ENCODE measurements around the gene YPEL2. TPM values are rescaled to one million over a fixed set of nuclear protein-coding genes. Genes with fewer than 3 reads are reported as not detected.

YPEL2 gene
- total RNA-seq, 1 experiment from 2014 or later: 1.1 TPM

DNA sequence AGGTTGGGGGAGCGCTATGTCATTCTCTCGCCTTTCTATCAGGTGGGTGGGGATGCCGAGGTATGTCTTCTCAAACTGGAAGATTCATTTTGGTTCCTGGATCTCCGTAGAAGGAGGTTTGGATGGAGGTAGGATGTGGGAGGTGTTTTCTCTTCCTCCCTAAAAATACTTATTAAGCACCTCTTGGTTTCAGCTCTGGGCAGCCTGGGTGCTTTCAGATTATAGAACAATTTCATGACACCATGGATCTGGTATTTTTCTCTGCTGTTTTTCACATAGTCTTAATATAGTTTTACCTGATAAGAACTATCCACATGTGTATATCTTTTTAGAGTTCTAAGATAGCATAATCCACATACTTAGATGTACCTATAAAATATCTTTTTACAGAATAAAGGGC is 92.9 kb downstream of the YPEL2 start:
- CTCF ChIA-PET: interaction anchor here (0.7 kb wide), 1 partner anchor 94 kb away, joined by 8 read pairs; no protein-coding TSS in a partner anchor
- Histone ChIP-seq H3K4me1 (ENCODE audit: control insufficient read depth, insufficient read depth, low read length) (no peaks in the 10 kb centered on the region), H3K27me3 (ENCODE audit: control insufficient read depth, insufficient read depth, low read length) (no peaks in the 10 kb centered on the region), H3K9me3 (ENCODE audit: control insufficient read depth, insufficient read depth, low read depth, low read length) (no peaks in the 10 kb centered on the region), H3K36me3 (ENCODE audit: control insufficient read depth, insufficient read depth, low read length) (no peaks in the 10 kb centered on the region), H3K27ac (ENCODE audit: low read length) (no peak overlapping the region), H3K4me3 (ENCODE audit: low read depth in 2 of 2, low read length in 2 of 2) (no peak overlapping the region)
- BruUV-seq (replicated peaks): no TSS peak
- intact Hi-C loops (cut with micrococcal nuclease; ENCODE audit: unreplicated experiment): no loop called here
- in situ Hi-C loops (cut with HindIII; ENCODE audit: low pct_unique_long_range_greater_than_20kb, low sequenced_read_pairs): no loop called here
- DNase-seq (ENCODE audit: low read depth, low spot score) (no peak), ATAC-seq (no peak)
- TF ChIP-seq SIN3A (IDR thresholded peaks at IDR 0.05; ENCODE audit: borderline replicate concordance, insufficient read depth, low read depth, low read length) (no peak), POLR2AphosphoS5 (IDR thresholded peaks at IDR 0.05; ENCODE audit: low read depth, low read length) (no peak), TCF7L2 (IDR thresholded peaks at IDR 0.05; ENCODE audit: low read depth, low read length) (no peak), CTCF (IDR thresholded peaks at IDR 0.05) (no peak)
- TF ChIP-seq, protein P1, sequence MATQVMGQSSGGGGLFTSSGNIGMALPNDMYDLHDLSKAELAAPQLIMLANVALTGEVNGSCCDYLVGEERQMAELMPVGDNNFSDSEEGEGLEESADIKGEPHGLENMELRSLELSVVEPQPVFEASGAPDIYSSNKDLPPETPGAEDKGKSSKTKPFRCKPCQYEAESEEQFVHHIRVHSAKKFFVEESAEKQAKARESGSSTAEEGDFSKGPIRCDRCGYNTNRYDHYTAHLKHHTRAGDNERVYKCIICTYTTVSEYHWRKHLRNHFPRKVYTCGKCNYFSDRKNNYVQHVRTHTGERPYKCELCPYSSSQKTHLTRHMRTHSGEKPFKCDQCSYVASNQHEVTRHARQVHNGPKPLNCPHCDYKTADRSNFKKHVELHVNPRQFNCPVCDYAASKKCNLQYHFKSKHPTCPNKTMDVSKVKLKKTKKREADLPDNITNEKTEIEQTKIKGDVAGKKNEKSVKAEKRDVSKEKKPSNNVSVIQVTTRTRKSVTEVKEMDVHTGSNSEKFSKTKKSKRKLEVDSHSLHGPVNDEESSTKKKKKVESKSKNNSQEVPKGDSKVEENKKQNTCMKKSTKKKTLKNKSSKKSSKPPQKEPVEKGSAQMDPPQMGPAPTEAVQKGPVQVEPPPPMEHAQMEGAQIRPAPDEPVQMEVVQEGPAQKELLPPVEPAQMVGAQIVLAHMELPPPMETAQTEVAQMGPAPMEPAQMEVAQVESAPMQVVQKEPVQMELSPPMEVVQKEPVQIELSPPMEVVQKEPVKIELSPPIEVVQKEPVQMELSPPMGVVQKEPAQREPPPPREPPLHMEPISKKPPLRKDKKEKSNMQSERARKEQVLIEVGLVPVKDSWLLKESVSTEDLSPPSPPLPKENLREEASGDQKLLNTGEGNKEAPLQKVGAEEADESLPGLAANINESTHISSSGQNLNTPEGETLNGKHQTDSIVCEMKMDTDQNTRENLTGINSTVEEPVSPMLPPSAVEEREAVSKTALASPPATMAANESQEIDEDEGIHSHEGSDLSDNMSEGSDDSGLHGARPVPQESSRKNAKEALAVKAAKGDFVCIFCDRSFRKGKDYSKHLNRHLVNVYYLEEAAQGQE (IDR thresholded peaks at IDR 0.05; ENCODE audit: insufficient read depth in 1 of 2, low read depth in 2 of 2, low read length in 1 of 2): no peak
- POLR2A ChIA-PET: no interaction called here

- intact Hi-C loops (cut with micrococcal nuclease; ENCODE audit: unreplicated experiment) (no loop called here), in situ Hi-C loops (cut with HindIII; ENCODE audit: low pct_unique_long_range_greater_than_20kb, low sequenced_read_pairs) (loop anchor here (25.0 kb wide), 1 partner anchor 188 kb away; no protein-coding TSS in a partner anchor)
- no peak for DNase-seq (ENCODE audit: low read depth, low spot score)
- CTCF ChIA-PET: no interaction called here
- H3K9me3 ChIP-seq (ENCODE audit: control insufficient read depth, insufficient read depth, low read depth, low read length): no peaks in the 10 kb centered on the region
- no peaks in the 10 kb centered on the region for H3K27me3 ChIP-seq (ENCODE audit: control insufficient read depth, insufficient read depth, low read length)
- no peak overlapping the region for H3K4me3 ChIP-seq (ENCODE audit: low read depth in 2 of 2, low read length in 2 of 2)
- no peak for TF ChIP-seq TCF7L2 (IDR thresholded peaks at IDR 0.05; ENCODE audit: low read depth, low read length)
- no peak for TF ChIP-seq POLR2AphosphoS5 (IDR thresholded peaks at IDR 0.05; ENCODE audit: low read depth, low read length)
- TF ChIP-seq, protein P1 (IDR thresholded peaks at IDR 0.05; ENCODE audit: insufficient read depth in 1 of 2, low read depth in 2 of 2, low read length in 1 of 2): no peak
- no peak for TF ChIP-seq SIN3A (IDR thresholded peaks at IDR 0.05; ENCODE audit: borderline replicate concordance, insufficient read depth, low read depth, low read length)
- no peak for TF ChIP-seq CTCF (IDR thresholded peaks at IDR 0.05)
- no peaks in the 10 kb centered on the region for H3K4me1 ChIP-seq (ENCODE audit: control insufficient read depth, insufficient read depth, low read length)
- no peak overlapping the region for H3K27ac ChIP-seq (ENCODE audit: low read length)
- ATAC-seq: no peak
- no TSS peak for BruUV-seq (replicated peaks)
- no peaks in the 10 kb centered on the region for H3K36me3 ChIP-seq (ENCODE audit: control insufficient read depth, insufficient read depth, low read length)
- POLR2A ChIA-PET: no interaction called here
Measured at GRCh38 chr17:59425085-59425931, 93.9 kb downstream of the YPEL2 start.

Data from Panc1 (cell line).